HEK293 (cell line): ENCODE data around the gene C1orf21.

Source experiments
- CTCF ChIA-PET: fragments of 350-600 bp; formaldehyde crosslinking; extraction: SDS; loops from one replicate; lab custom pipeline; 2021; ENCODE audit warnings: antibody characterized with exemption; lab: Yijun Ruan, JAX
- POLR2A ChIA-PET: fragments of 300-600 bp; formaldehyde crosslinking; extraction: SDS; loops from one replicate; lab custom pipeline; 2020; ENCODE audit warnings: antibody characterized with exemption, inconsistent platforms; lab: Yijun Ruan, JAX
- H3K27ac ChIP-seq: fragments of 200-500 bp; sonication (Bioruptor generic); 2 replicates; pipeline ENCODE4 v1.5.1; 2014; ENCODE audit warnings: low read depth, low read length, control low read depth, inconsistent platforms; ENCODE audit errors: extremely low read depth
- H3K36me3 ChIP-seq, 2 experiments: fragments of 200-500 bp in 1 of 2; sonication (Bioruptor generic) in 1 of 2; 1 replicate in 1 of 2; 2 replicates in 1 of 2; pipeline ENCODE4 v1.5.1; 2014 to 2017; ENCODE audit warnings: inconsistent platforms in 2 of 2, low read length in 2 of 2; ENCODE audit not compliant: control insufficient read depth in 2 of 2, insufficient read depth in 1 of 2
- H3K4me1 ChIP-seq: fragments of 200-500 bp; sonication (Bioruptor generic); 2 replicates; pipeline ENCODE4 v1.5.1; 2014; ENCODE audit warnings: mild to moderate bottlenecking, low read length, inconsistent platforms; ENCODE audit not compliant: control insufficient read depth, insufficient read depth
- H3K4me3 ChIP-seq: 2 replicates; pipeline ENCODE4 v1.5.1; 2011; ENCODE audit warnings: low read depth, mild to moderate bottlenecking, control low read depth, low read length, moderate library complexity
- H3K9me3 ChIP-seq: fragments of 200-500 bp; sonication (Bioruptor generic); 2 replicates; pipeline ENCODE4 v1.5.1; 2014; ENCODE audit warnings: low read depth, low read length, inconsistent platforms; ENCODE audit not compliant: control insufficient read depth, insufficient read depth
- INSM2 ChIP-seq: fragments of 450-650 bp; formaldehyde crosslinking; IDR thresholded peaks from 2 replicates; pipeline ENCODE4 v1.5.1; 2016; ENCODE audit warnings: missing biosample characterization, missing genetic modification characterization
- PRDM2 ChIP-seq: fragments of 450-650 bp; formaldehyde crosslinking; IDR thresholded peaks from 2 replicates; pipeline ENCODE4 v1.5.1; 2016; ENCODE audit warnings: missing biosample characterization, missing genetic modification characterization, borderline replicate concordance
- SP3 ChIP-seq: fragments of 450-650 bp; formaldehyde crosslinking; IDR thresholded peaks from 2 replicates; pipeline ENCODE4 v1.5.1; 2016; ENCODE audit warnings: missing biosample characterization, missing genetic modification characterization
- ZBTB21 ChIP-seq: fragments of 450-650 bp; formaldehyde crosslinking; IDR thresholded peaks from 2 replicates; pipeline ENCODE4 v1.5.1; 2017; ENCODE audit warnings: missing biosample characterization, missing genetic modification characterization
- ZBTB26 ChIP-seq: fragments of 450-650 bp; formaldehyde crosslinking; optimal IDR thresholded peaks from 2 replicates; pipeline ENCODE3; 2016; ENCODE audit warnings: missing biosample characterization, mild to moderate bottlenecking, missing genetic modification characterization
- ZIC2 ChIP-seq: fragments of 450-650 bp; formaldehyde crosslinking; IDR thresholded peaks from 2 replicates; pipeline ENCODE4 v1.5.1; 2016; ENCODE audit warnings: missing biosample characterization, missing genetic modification characterization
- ZNF138 ChIP-seq: fragments of 450-650 bp; formaldehyde crosslinking; IDR thresholded peaks from 2 replicates; pipeline ENCODE4 v1.5.1; 2016; ENCODE audit warnings: missing biosample characterization, missing genetic modification characterization, borderline replicate concordance
- ZNF140 ChIP-seq: fragments of 450-650 bp; formaldehyde crosslinking; IDR thresholded peaks from 2 replicates; pipeline ENCODE4 v1.5.1; 2016; ENCODE audit warnings: missing biosample characterization, missing genetic modification characterization
- ZNF214 ChIP-seq: fragments of 450-650 bp; formaldehyde crosslinking; IDR thresholded peaks from 2 replicates; pipeline ENCODE4 v1.5.1; 2017; ENCODE audit warnings: missing biosample characterization, mild to moderate bottlenecking, missing genetic modification characterization, borderline replicate concordance
- ZNF274 ChIP-seq, 2 experiments: fragments of 200-500 bp in 1 of 2; fragments of 450-650 bp in 1 of 2; sonication (Bioruptor generic) in 1 of 2; formaldehyde crosslinking in 1 of 2; IDR thresholded peaks; 2 replicates each; pipeline versions ENCODE4 v1.5.1 to v1.6.1; 2014 to 2016; ENCODE audit warnings: borderline replicate concordance in 1 of 2, inconsistent platforms in 1 of 2, low read length in 1 of 2, missing biosample characterization in 1 of 2, missing genetic modification characterization in 1 of 2
- ZNF292 ChIP-seq: fragments of 450-650 bp; formaldehyde crosslinking; IDR thresholded peaks from 2 replicates; pipeline ENCODE4 v1.5.1; 2016; ENCODE audit warnings: low read depth, missing biosample characterization, missing genetic modification characterization, borderline replicate concordance
- ZNF335 ChIP-seq: fragments of 450-650 bp; formaldehyde crosslinking; conservative IDR thresholded peaks from 2 replicates; pipeline ENCODE4 v1.5.1; 2016; ENCODE audit warnings: missing biosample characterization, missing genetic modification characterization
- ZNF37A ChIP-seq: fragments of 450-650 bp; IDR thresholded peaks from 2 replicates; pipeline ENCODE4 v1.5.1; 2018; ENCODE audit warnings: missing biosample characterization, missing genetic modification characterization
- ZNF518A ChIP-seq: fragments of 450-650 bp; formaldehyde crosslinking; conservative IDR thresholded peaks from 2 replicates; pipeline ENCODE4 v1.5.1; 2016; ENCODE audit warnings: low read depth, missing biosample characterization, missing genetic modification characterization
- ZNF571 ChIP-seq: fragments of 450-650 bp; formaldehyde crosslinking; IDR thresholded peaks from 2 replicates; pipeline ENCODE4 v1.5.0; 2017; ENCODE audit warnings: missing biosample characterization, missing genetic modification characterization
- ZNF629 ChIP-seq: fragments of 450-650 bp; formaldehyde crosslinking; IDR thresholded peaks from 2 replicates; pipeline ENCODE4 v1.5.1; 2017; ENCODE audit warnings: missing biosample characterization, missing genetic modification characterization
- ZNF645 ChIP-seq: fragments of 450-650 bp; formaldehyde crosslinking; IDR thresholded peaks from 2 replicates; pipeline ENCODE4; 2016; ENCODE audit warnings: missing biosample characterization, missing genetic modification characterization
- ZNF701 ChIP-seq: fragments of 450-650 bp; formaldehyde crosslinking; IDR thresholded peaks from 2 replicates; pipeline ENCODE4 v1.5.1; 2016; ENCODE audit warnings: missing biosample characterization, missing genetic modification characterization
- ZNF768 ChIP-seq: fragments of 450-650 bp; formaldehyde crosslinking; IDR thresholded peaks from 2 replicates; pipeline ENCODE4 v1.5.1; 2018; ENCODE audit warnings: missing biosample characterization, mild to moderate bottlenecking, missing genetic modification characterization
- ZNF792 ChIP-seq: fragments of 450-650 bp; formaldehyde crosslinking; IDR thresholded peaks from 2 replicates; pipeline ENCODE4 v1.5.1; 2016; ENCODE audit warnings: missing biosample characterization, missing genetic modification characterization

C1orf21 gene

DNA sequence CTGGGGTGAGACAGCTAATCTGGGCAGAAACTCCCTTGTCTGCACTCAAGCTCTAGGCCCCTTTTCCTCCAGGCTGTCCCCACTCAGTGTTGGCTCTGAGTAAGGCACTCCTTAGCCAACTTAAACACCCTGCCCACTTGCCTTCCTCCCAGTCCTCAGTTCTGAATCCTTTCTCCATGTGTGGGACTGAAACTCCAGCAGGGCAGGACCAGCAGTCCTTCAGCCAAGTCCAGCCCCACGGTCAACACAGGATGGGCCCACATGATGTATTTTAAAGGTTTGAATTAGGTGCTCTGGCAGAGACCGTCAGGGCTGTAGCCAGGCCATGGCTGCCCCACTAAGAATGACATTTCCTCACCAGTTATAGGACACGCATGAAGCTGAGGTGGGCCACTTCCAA lies 260.0 kb downstream of the C1orf21 start:
- ChIA-PET CTCF (no interaction called here), POLR2A (no interaction called here)
- Histone ChIP-seq H3K4me3 (no peak overlapping the region), H3K9me3 (no peaks in the 10 kb centered on the region), H3K4me1 (no peaks in the 10 kb centered on the region), H3K36me3 (no peaks in the 10 kb centered on the region), H3K27ac (no peak overlapping the region)
- TF ChIP-seq ZNF701 (tag by site-specific recombination) = no peak
- TF ChIP-seq ZIC2 (tag by site-specific recombination) = no peak
- TF ChIP-seq ZNF571 (tag by site-specific recombination) = no peak
- TF ChIP-seq ZNF645 = no peak
- TF ChIP-seq ZNF335 = no peak
- TF ChIP-seq ZNF518A = no peak
- no peak for TF ChIP-seq ZBTB21 (tag by site-specific recombination)
- TF ChIP-seq ZNF629 (tag by site-specific recombination) = no peak
- TF ChIP-seq ZNF274 (IDR thresholded peaks at IDR 0.05; ENCODE audit: low read length) = no peak
- TF ChIP-seq ZNF274 (tag by site-specific recombination; IDR thresholded peaks at IDR 0.05; ENCODE audit: borderline replicate concordance) = no peak

DNA sequence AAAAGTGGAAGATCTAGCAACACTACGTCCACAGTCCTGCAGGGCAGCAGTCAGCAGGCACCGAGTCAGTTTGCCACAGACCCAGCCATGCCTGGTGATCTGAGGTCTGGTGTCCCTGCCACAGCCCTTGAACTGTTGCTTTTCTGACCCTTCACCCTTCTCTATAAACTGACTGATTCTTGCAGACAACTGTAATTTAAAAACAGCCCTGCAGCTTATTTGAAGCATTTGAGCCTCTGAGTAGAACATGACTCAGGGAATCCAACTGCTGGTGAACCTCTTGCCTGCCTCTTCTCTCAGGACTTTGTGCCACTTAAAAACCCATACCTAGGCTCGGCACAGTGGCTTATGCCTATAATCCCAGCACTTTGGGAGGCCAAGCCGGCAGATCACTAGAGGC lies 260.6 kb downstream of the C1orf21 start:
- Histone ChIP-seq H3K4me3 (no peak overlapping the region), H3K4me1 (no peaks in the 10 kb centered on the region), H3K27ac (no peak overlapping the region), H3K36me3 (no peaks in the 10 kb centered on the region), H3K9me3 (no peaks in the 10 kb centered on the region)
- ChIA-PET POLR2A (no interaction called here), CTCF (no interaction called here)
- TF ChIP-seq PRDM2 (tag by site-specific recombination) = no peak
- no peak for TF ChIP-seq ZBTB26
- TF ChIP-seq SP3 (tag by site-specific recombination) = no peak
- TF ChIP-seq ZNF37A (tag by site-specific recombination) = no peak
- no peak for TF ChIP-seq ZNF140 (tag by site-specific recombination)
- TF ChIP-seq ZNF138 (tag by site-specific recombination) = no peak
- TF ChIP-seq INSM2 = no peak
- TF ChIP-seq ZNF768 (tag by site-specific recombination) = no peak
- no peak for TF ChIP-seq ZNF292 (tag by site-specific recombination)
- TF ChIP-seq ZNF214 (tag by site-specific recombination) = no peak
- TF ChIP-seq ZNF792 = no peak
